ENCODE results near the gene PITPNM3. TPM values are rescaled to one million over a fixed set of nuclear protein-coding genes. Genes with fewer than 3 reads are reported as not detected.

Gene PITPNM3
- 1.8 TPM in 2 replicates for total RNA-seq

- no peak within 1 kb of the TSS for H3K27ac ChIP-seq (ENCODE audit: low read depth, low read length)
- no peak for TF ChIP-seq CTCF (IDR thresholded peaks at IDR 0.05; ENCODE audit: extremely low read depth, low read depth, low read length)
- DNase-seq (ENCODE audit: insufficient read length, low spot score, missing footprints), result peak; percentile 89
- H3K27me3 ChIP-seq (ENCODE audit: insufficient read depth, low read length), result peaks cover 10% of the 10 kb centered on the region
- H3K36me3 ChIP-seq (ENCODE audit: insufficient read depth, low read length), result no peaks in the 10 kb centered on the region
- H3K79me2 ChIP-seq (ENCODE audit: insufficient read depth, low read length), result no peaks in the 10 kb centered on the region
- peaks cover 13% of the 10 kb centered on the region for H4K20me1 ChIP-seq (ENCODE audit: insufficient read depth, low read length)
- H3K4me3 ChIP-seq (ENCODE audit: insufficient read depth, low read length), result peak within 1 kb of the TSS; percentile 73
- H3K9me3 ChIP-seq (ENCODE audit: low read depth, low read length), result no peaks in the 10 kb centered on the region
- H3K4me1 ChIP-seq (ENCODE audit: insufficient read depth, low read length), result peaks cover 13% of the 10 kb centered on the region
- H3K4me2 ChIP-seq (ENCODE audit: insufficient read depth, low read length), result peak within 1 kb of the TSS; percentile 81
- peak within 1 kb of the TSS; percentile 80 for H2AFZ ChIP-seq (ENCODE audit: low read length)
Observed at GRCh38 chr17:6556121-6557039, at the start of gene PITPNM3. Gene PITPNM3 (minus strand): TSS chr17:6556555. CDS start chr17:6556406, 149 bp downstream.

- H3K4me2 ChIP-seq (ENCODE audit: insufficient read depth, low read length), result no peak overlapping the region
- peaks cover 6% of the 10 kb centered on the region for H3K79me2 ChIP-seq (ENCODE audit: insufficient read depth, low read length)
- DNase-seq (ENCODE audit: insufficient read length, low spot score, missing footprints), result no peak
- H4K20me1 ChIP-seq (ENCODE audit: insufficient read depth, low read length), result peaks cover 11% of the 10 kb centered on the region
- peaks cover 82% of the 10 kb centered on the region for H3K36me3 ChIP-seq (ENCODE audit: insufficient read depth, low read length)
- H3K9me3 ChIP-seq (ENCODE audit: low read depth, low read length), result no peaks in the 10 kb centered on the region
- H3K27me3 ChIP-seq (ENCODE audit: insufficient read depth, low read length), result no peaks in the 10 kb centered on the region
- no peak overlapping the region for H2AFZ ChIP-seq (ENCODE audit: low read length)
- H3K4me3 ChIP-seq (ENCODE audit: insufficient read depth, low read length), result no peak overlapping the region
- peaks cover 2% of the 10 kb centered on the region for H3K4me1 ChIP-seq (ENCODE audit: insufficient read depth, low read length)
- H3K27ac ChIP-seq (ENCODE audit: low read depth, low read length), result no peak overlapping the region
- TF ChIP-seq CTCF (IDR thresholded peaks at IDR 0.05; ENCODE audit: extremely low read depth, low read depth, low read length), result no peak
Observed at GRCh38 chr17:6605142-6605541, 48.8 kb upstream of the PITPNM3 start.

- no peak for TF ChIP-seq CTCF (IDR thresholded peaks at IDR 0.05; ENCODE audit: extremely low read depth, low read depth, low read length)
- Histone ChIP-seq H3K4me1 (ENCODE audit: insufficient read depth, low read length) (no peaks in the 10 kb centered on the region), H3K4me3 (ENCODE audit: insufficient read depth, low read length) (no peak overlapping the region), H3K9me3 (ENCODE audit: low read depth, low read length) (no peaks in the 10 kb centered on the region), H3K4me2 (ENCODE audit: insufficient read depth, low read length) (no peak overlapping the region), H3K79me2 (ENCODE audit: insufficient read depth, low read length) (peaks cover 6% of the 10 kb centered on the region), H2AFZ (ENCODE audit: low read length) (no peak overlapping the region), H4K20me1 (ENCODE audit: insufficient read depth, low read length) (peaks cover 11% of the 10 kb centered on the region), H3K27me3 (ENCODE audit: insufficient read depth, low read length) (no peaks in the 10 kb centered on the region), H3K27ac (ENCODE audit: low read depth, low read length) (no peak overlapping the region), H3K36me3 (ENCODE audit: insufficient read depth, low read length) (peaks cover 82% of the 10 kb centered on the region)
- no peak for DNase-seq (ENCODE audit: insufficient read length, low spot score, missing footprints)
Observed at GRCh38 chr17:6603744-6604325, 47.5 kb upstream of the PITPNM3 start.

- H3K36me3 ChIP-seq (ENCODE audit: insufficient read depth, low read length), result peaks cover 71% of the 10 kb centered on the region
- no peak for TF ChIP-seq CTCF (IDR thresholded peaks at IDR 0.05; ENCODE audit: extremely low read depth, low read depth, low read length)
- no peak overlapping the region for H3K27ac ChIP-seq (ENCODE audit: low read depth, low read length)
- no peaks in the 10 kb centered on the region for H3K4me1 ChIP-seq (ENCODE audit: insufficient read depth, low read length)
- no peaks in the 10 kb centered on the region for H3K27me3 ChIP-seq (ENCODE audit: insufficient read depth, low read length)
- H3K4me2 ChIP-seq (ENCODE audit: insufficient read depth, low read length), result no peak overlapping the region
- H3K79me2 ChIP-seq (ENCODE audit: insufficient read depth, low read length), result peaks cover 6% of the 10 kb centered on the region
- no peaks in the 10 kb centered on the region for H3K9me3 ChIP-seq (ENCODE audit: low read depth, low read length)
- no peak overlapping the region for H3K4me3 ChIP-seq (ENCODE audit: insufficient read depth, low read length)
- peaks cover 11% of the 10 kb centered on the region for H4K20me1 ChIP-seq (ENCODE audit: insufficient read depth, low read length)
- H2AFZ ChIP-seq (ENCODE audit: low read length), result no peak overlapping the region
- no peak for DNase-seq (ENCODE audit: insufficient read length, low spot score, missing footprints)
Observed at GRCh38 chr17:6602141-6602540, 45.8 kb upstream of the PITPNM3 start.
